ENCODE results near the gene ANKRD27.

The ANKRD27 gene

DNA sequence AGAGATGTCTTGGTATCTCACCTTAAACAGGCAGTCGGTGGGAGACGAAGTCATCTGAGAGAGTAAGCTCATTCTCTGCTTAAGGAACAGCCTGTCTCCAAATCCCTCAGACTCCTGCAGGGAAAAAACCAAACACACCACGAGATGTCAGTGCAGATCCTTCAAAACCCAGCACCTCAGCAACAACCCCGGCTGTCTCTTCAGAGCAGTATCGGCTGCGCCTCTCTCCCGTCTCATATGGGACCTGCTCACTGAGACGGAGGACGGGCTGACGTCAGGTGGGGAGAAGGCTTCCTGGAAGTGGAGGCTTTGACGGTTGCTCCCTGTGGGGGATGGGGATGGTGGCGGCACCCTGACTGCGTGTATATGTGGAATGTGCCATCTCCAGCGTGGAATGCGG lies 43.6 kb downstream of the ANKRD27 start:
- Histone ChIP-seq H3K9me3 (ENCODE audit: insufficient read depth, low read depth, low read length) (peaks cover 8% of the 10 kb centered on the region), H2AK5ac (ENCODE audit: low read length) (no peak overlapping the region), H3K9ac (ENCODE audit: low read length) (no peak overlapping the region), H3K27me3 (ENCODE audit: insufficient read depth, low read length) (no peaks in the 10 kb centered on the region), H3K18ac (ENCODE audit: low read length) (no peak overlapping the region), H3K4me3 (ENCODE audit: low read depth, low read length) (no peak overlapping the region), H3K79me2 (ENCODE audit: control insufficient read depth, insufficient read depth, low read length, poor library complexity) (no peaks in the 10 kb centered on the region), H4K8ac (ENCODE audit: low read depth, low read length) (no peak overlapping the region), H4K91ac (ENCODE audit: low read depth, low read length) (no peak overlapping the region), H3K4me1 (ENCODE audit: control insufficient read depth in 1 of 2, insufficient read depth in 2 of 2, low read length in 2 of 2) (no peaks in the 10 kb centered on the region), H3K4me2 (ENCODE audit: low read length) (no peak overlapping the region), H2AFZ (ENCODE audit: insufficient read depth, low read length, poor library complexity) (no peak overlapping the region), H3K14ac (ENCODE audit: low read length) (no peak overlapping the region), H2BK5ac (ENCODE audit: low read depth, low read length, poor library complexity) (no peak overlapping the region), H3K23ac (ENCODE audit: low read length) (no peak overlapping the region), H4K12ac (ENCODE audit: low read depth, low read length) (no peak overlapping the region), H3K27ac (ENCODE audit: low read depth, low read length) (no peak overlapping the region), H2BK12ac (ENCODE audit: low read length) (no peak overlapping the region), H3K79me1 (ENCODE audit: low read length) (no peaks in the 10 kb centered on the region), H3K4ac (ENCODE audit: low read depth, low read length) (no peak overlapping the region), H2BK120ac (ENCODE audit: insufficient read depth, low read length, poor library complexity) (no peak overlapping the region), H3K36me3 (ENCODE audit: control insufficient read depth in 1 of 2, insufficient read depth in 2 of 2, low read length in 2 of 2) (peaks cover 37 to 45% of the 10 kb centered on the region in 2 experiments)
- WGBS (ENCODE audit: extremely low coverage, insufficient coverage, insufficient read length), result no CpG with 5 or more reads among the region's 15 CpGs
- peak; percentile 66 to 68 for DNase-seq

DNA sequence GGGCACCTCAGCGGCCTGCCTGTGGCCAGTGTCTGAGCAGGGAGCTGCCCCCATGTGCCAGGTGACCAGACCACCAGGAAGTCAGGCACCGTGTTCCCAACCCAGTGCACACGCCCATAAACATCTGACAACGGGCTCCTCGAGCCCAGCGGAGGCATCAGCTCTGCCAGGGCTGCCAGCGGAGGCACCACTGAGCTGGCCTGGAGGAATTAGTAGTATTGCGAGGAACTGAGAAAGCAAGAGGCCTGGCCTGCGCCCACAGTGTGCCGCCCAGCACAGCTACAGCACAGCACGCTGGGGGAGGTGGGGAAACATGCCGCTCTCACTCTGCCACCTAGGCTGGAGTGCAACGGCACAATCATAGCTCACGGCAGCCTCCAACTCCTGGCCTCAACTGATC lies 44.6 kb downstream of the ANKRD27 start:
- WGBS (ENCODE audit: extremely low coverage, insufficient coverage, insufficient read length), result no CpG with 5 or more reads among the region's 14 CpGs

DNA sequence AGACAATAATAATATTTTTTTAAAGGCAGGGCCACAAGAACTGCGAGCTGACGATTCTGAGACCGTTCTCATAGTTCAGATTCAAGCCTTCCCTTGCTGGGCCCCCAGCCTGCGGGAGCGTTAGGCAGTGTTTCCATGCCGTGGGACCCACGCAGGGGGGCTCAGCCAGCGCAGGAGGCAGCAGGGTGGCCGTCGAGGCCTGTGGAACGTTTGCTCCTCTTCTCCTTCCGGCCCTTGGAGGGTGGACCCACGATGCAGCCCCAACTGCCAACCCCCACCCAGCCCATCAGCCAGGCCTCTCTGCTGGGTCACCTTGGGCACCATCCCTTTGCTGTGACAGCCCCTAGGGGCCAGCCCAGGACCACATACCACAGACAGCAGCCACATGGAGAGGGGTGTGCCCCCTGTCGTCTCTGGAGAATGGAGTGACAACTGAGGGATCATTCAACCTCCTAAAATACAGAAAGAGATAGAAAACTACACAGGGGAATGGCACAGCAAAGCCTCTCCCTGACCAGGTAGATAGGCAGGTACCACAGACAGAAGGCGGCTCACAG lies 47.2 kb downstream of the ANKRD27 start:
- Histone ChIP-seq H2AK5ac (ENCODE audit: low read length) (no peak overlapping the region), H3K4me3 (ENCODE audit: low read depth, low read length) (no peak overlapping the region), H3K4me2 (ENCODE audit: low read length) (no peak overlapping the region), H2BK120ac (ENCODE audit: insufficient read depth, low read length, poor library complexity) (no peak overlapping the region), H3K27me3 (ENCODE audit: insufficient read depth, low read length) (no peaks in the 10 kb centered on the region), H3K79me1 (ENCODE audit: low read length) (no peaks in the 10 kb centered on the region), H4K91ac (ENCODE audit: low read depth, low read length) (no peak overlapping the region), H4K12ac (ENCODE audit: low read depth, low read length) (no peak overlapping the region), H3K4me1 (ENCODE audit: control insufficient read depth in 1 of 2, insufficient read depth in 2 of 2, low read length in 2 of 2) (no peaks in the 10 kb centered on the region), H3K18ac (ENCODE audit: low read length) (no peak overlapping the region), H2BK5ac (ENCODE audit: low read depth, low read length, poor library complexity) (no peak overlapping the region), H3K4ac (ENCODE audit: low read depth, low read length) (no peak overlapping the region), H3K14ac (ENCODE audit: low read length) (no peak overlapping the region), H3K23ac (ENCODE audit: low read length) (no peak overlapping the region), H2AFZ (ENCODE audit: insufficient read depth, low read length, poor library complexity) (no peak overlapping the region), H2BK12ac (ENCODE audit: low read length) (no peak overlapping the region), H4K8ac (ENCODE audit: low read depth, low read length) (no peak overlapping the region), H3K36me3 (ENCODE audit: control insufficient read depth in 1 of 2, insufficient read depth in 2 of 2, low read length in 2 of 2) (peaks cover 44 to 51% of the 10 kb centered on the region in 2 experiments), H3K27ac (ENCODE audit: low read depth, low read length) (no peak overlapping the region), H3K9ac (ENCODE audit: low read length) (no peak overlapping the region), H3K9me3 (ENCODE audit: insufficient read depth, low read depth, low read length) (peaks cover 8% of the 10 kb centered on the region), H3K79me2 (ENCODE audit: control insufficient read depth, insufficient read depth, low read length, poor library complexity) (no peaks in the 10 kb centered on the region)
- WGBS (ENCODE audit: extremely low coverage, insufficient coverage, insufficient read length), result no CpG with 5 or more reads among the region's 15 CpGs
- no peak for DNase-seq

More for the DNA sequence above, 44.6 kb downstream of the ANKRD27 start:
- H3K4ac ChIP-seq (ENCODE audit: low read depth, low read length), result no peak overlapping the region
- H4K91ac ChIP-seq (ENCODE audit: low read depth, low read length), result no peak overlapping the region
- H3K27me3 ChIP-seq (ENCODE audit: insufficient read depth, low read length), result no peaks in the 10 kb centered on the region
- H2BK5ac ChIP-seq (ENCODE audit: low read depth, low read length, poor library complexity), result no peak overlapping the region
- no peaks in the 10 kb centered on the region for H3K79me1 ChIP-seq (ENCODE audit: low read length)
- H3K18ac ChIP-seq (ENCODE audit: low read length), result no peak overlapping the region
- H3K23ac ChIP-seq (ENCODE audit: low read length), result no peak overlapping the region
- no peak overlapping the region for H2AK5ac ChIP-seq (ENCODE audit: low read length)
- no peaks in the 10 kb centered on the region for H3K4me1 ChIP-seq (ENCODE audit: control insufficient read depth in 1 of 2, insufficient read depth in 2 of 2, low read length in 2 of 2)
- no peak overlapping the region for H3K27ac ChIP-seq (ENCODE audit: low read depth, low read length)
- H4K12ac ChIP-seq (ENCODE audit: low read depth, low read length), result no peak overlapping the region
- no peak overlapping the region for H2AFZ ChIP-seq (ENCODE audit: insufficient read depth, low read length, poor library complexity)
- no peak for DNase-seq
- peaks cover 33 to 41% of the 10 kb centered on the region in 2 experiments for H3K36me3 ChIP-seq (ENCODE audit: control insufficient read depth in 1 of 2, insufficient read depth in 2 of 2, low read length in 2 of 2)
- no peak overlapping the region for H2BK12ac ChIP-seq (ENCODE audit: low read length)
- no peak overlapping the region for H3K4me2 ChIP-seq (ENCODE audit: low read length)
- no peak overlapping the region for H2BK120ac ChIP-seq (ENCODE audit: insufficient read depth, low read length, poor library complexity)
- H3K79me2 ChIP-seq (ENCODE audit: control insufficient read depth, insufficient read depth, low read length, poor library complexity), result no peaks in the 10 kb centered on the region
- H4K8ac ChIP-seq (ENCODE audit: low read depth, low read length), result no peak overlapping the region
- no peak overlapping the region for H3K4me3 ChIP-seq (ENCODE audit: low read depth, low read length)
- peaks cover 8% of the 10 kb centered on the region for H3K9me3 ChIP-seq (ENCODE audit: insufficient read depth, low read depth, low read length)
- no peak overlapping the region for H3K9ac ChIP-seq (ENCODE audit: low read length)
- no peak overlapping the region for H3K14ac ChIP-seq (ENCODE audit: low read length)

DNA sequence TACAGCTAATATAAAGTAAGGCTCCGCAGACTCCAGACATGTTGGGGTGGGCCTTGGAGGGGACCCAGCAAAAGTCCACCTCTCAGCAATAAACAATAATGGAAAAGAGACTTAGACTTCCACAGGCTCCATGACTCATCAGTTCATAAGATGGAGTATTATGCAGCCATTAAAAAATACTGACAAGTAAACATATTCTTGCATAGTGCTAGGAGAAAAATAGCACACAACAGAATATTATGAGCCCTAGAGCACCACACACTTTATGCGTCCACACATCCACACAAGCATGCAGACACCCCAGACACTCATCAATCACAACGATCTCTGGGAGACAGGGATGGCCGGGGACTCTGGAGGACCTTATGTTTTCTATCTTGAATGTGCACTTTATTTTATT lies 48.0 kb downstream of the ANKRD27 start:
- Histone ChIP-seq H2BK120ac (ENCODE audit: insufficient read depth, low read length, poor library complexity) (no peak overlapping the region), H3K79me1 (ENCODE audit: low read length) (no peaks in the 10 kb centered on the region), H3K4me2 (ENCODE audit: low read length) (no peak overlapping the region), H3K23ac (ENCODE audit: low read length) (no peak overlapping the region), H3K27ac (ENCODE audit: low read depth, low read length) (no peak overlapping the region), H3K14ac (ENCODE audit: low read length) (no peak overlapping the region), H3K4ac (ENCODE audit: low read depth, low read length) (no peak overlapping the region), H2BK5ac (ENCODE audit: low read depth, low read length, poor library complexity) (no peak overlapping the region), H4K12ac (ENCODE audit: low read depth, low read length) (no peak overlapping the region), H3K9ac (ENCODE audit: low read length) (no peak overlapping the region), H3K4me1 (ENCODE audit: control insufficient read depth in 1 of 2, insufficient read depth in 2 of 2, low read length in 2 of 2) (no peaks in the 10 kb centered on the region), H3K9me3 (ENCODE audit: insufficient read depth, low read depth, low read length) (peaks cover 8% of the 10 kb centered on the region), H3K4me3 (ENCODE audit: low read depth, low read length) (no peak overlapping the region), H3K18ac (ENCODE audit: low read length) (no peak overlapping the region), H3K79me2 (ENCODE audit: control insufficient read depth, insufficient read depth, low read length, poor library complexity) (no peaks in the 10 kb centered on the region), H2BK12ac (ENCODE audit: low read length) (no peak overlapping the region), H4K8ac (ENCODE audit: low read depth, low read length) (no peak overlapping the region), H3K27me3 (ENCODE audit: insufficient read depth, low read length) (no peaks in the 10 kb centered on the region), H4K91ac (ENCODE audit: low read depth, low read length) (no peak overlapping the region), H2AFZ (ENCODE audit: insufficient read depth, low read length, poor library complexity) (no peak overlapping the region), H2AK5ac (ENCODE audit: low read length) (no peak overlapping the region), H3K36me3 (ENCODE audit: control insufficient read depth in 1 of 2, insufficient read depth in 2 of 2, low read length in 2 of 2) (peaks cover 49 to 55% of the 10 kb centered on the region in 2 experiments)
- WGBS (ENCODE audit: extremely low coverage, insufficient coverage, insufficient read length), result no CpG with 5 or more reads among the region's 4 CpGs
- no peak for DNase-seq

Data from trophoblast cell (in vitro differentiated cells and primary cell).